GM12878 (cell line): ENCODE measurements around the gene TBX15. TPM values are rescaled to one million over a fixed set of nuclear protein-coding genes. Genes with fewer than 3 reads are reported as not detected.

ENCODE experiments used
- ATAC-seq: fragments of 200-7000 bp; cut with Tn5 transposase; 3 replicates; pipeline ENCODE4 v1.9.1; 2020; ENCODE audit warnings: mild to moderate bottlenecking, moderate library complexity
- BruUV-seq: library from RNA; stranded (reverse); fragments of 400-500 nt; replicated peaks from 2 replicates; lab custom pipeline; 2021; lab: Mats Ljungman, UMichigan
- CTCF ChIA-PET: fragments of 300-600 bp; sonication (Branson Sonifier 250); formaldehyde crosslinking; extraction: SDS; loops from one replicate; lab custom pipeline; 2021; ENCODE audit warnings: inconsistent platforms; lab: Yijun Ruan, JAX
- POLR2A ChIA-PET: fragments of 350-600 bp; formaldehyde crosslinking; extraction: SDS; loops from one replicate; lab custom pipeline; 2021; ENCODE audit warnings: inconsistent platforms; lab: Charles Lee
- RAD21 ChIA-PET: fragments of 300-600 bp; sonication (Branson Sonifier 250); formaldehyde crosslinking; loops from one replicate; lab custom pipeline; 2023; ENCODE audit warnings: antibody characterized with exemption; ENCODE audit not compliant: unreplicated experiment; lab: Charles Lee
- SMC1A ChIA-PET: fragments of 300-600 bp; sonication (Branson Sonifier 250); formaldehyde crosslinking; loops from one replicate; lab custom pipeline; 2023; ENCODE audit not compliant: unreplicated experiment, uncharacterized antibody; lab: Charles Lee
- DNase-seq: peaks from one replicate; pipeline ENCODE4 v3.0.0-alpha.2; 2011; ENCODE audit warnings: low read depth, low spot score
- FAIRE-seq: peaks from 3 replicates; lab custom pipeline; 2011; peaks lifted over from hg19 to GRCh38; lab: Jason Lieb, UNC
- H2AFZ ChIP-seq: 2 replicates; pipeline ENCODE4 v1.6.0; 2011; ENCODE audit warnings: low read depth, low read length, control low read depth; ENCODE audit not compliant: control insufficient read depth
- H3K27ac ChIP-seq: 2 replicates; pipeline ENCODE4 v1.5.1; 2011; ENCODE audit warnings: control low read depth; ENCODE audit not compliant: control insufficient read depth, insufficient read depth
- H3K27me3 ChIP-seq, 2 experiments: replicated peaks in 1 of 2; 2 replicates each; pipeline versions ENCODE4 v1.6.0 to v1.6.1; 2011; ENCODE audit warnings: low read length in 1 of 2; ENCODE audit not compliant: control insufficient read depth in 2 of 2, insufficient read depth in 2 of 2
- H3K36me3 ChIP-seq, 2 experiments: 2 replicates each; pipeline ENCODE4 v1.5.1; 2011; ENCODE audit warnings: low read length in 1 of 2; ENCODE audit not compliant: control insufficient read depth in 2 of 2, insufficient read depth in 2 of 2
- H3K4me1 ChIP-seq: 2 replicates; pipeline ENCODE4 v1.6.1; 2011; ENCODE audit warnings: mild to moderate bottlenecking, low read length, moderate library complexity, mixed read lengths; ENCODE audit not compliant: control insufficient read depth, insufficient read depth
- H3K4me2 ChIP-seq: 2 replicates; pipeline ENCODE4 v1.6.0; 2011; ENCODE audit warnings: control low read depth; ENCODE audit not compliant: control insufficient read depth, insufficient read depth
- H3K4me3 ChIP-seq: fragments of 200-600 bp; sonication (generic); 2 replicates; pipeline ENCODE4 v1.5.1; 2016
- H3K79me2 ChIP-seq: 2 replicates; pipeline ENCODE4 v1.6.0; 2011; ENCODE audit warnings: low read length; ENCODE audit not compliant: control insufficient read depth, insufficient read depth
- H3K9ac ChIP-seq: 2 replicates; pipeline ENCODE4 v1.8.0; 2011; ENCODE audit warnings: low read length, control low read depth, mixed read lengths; ENCODE audit not compliant: control insufficient read depth, insufficient read depth
- H3K9me3 ChIP-seq: replicated peaks from 3 replicates; pipeline ENCODE4 v1.5.1; 2011; ENCODE audit warnings: mild to moderate bottlenecking, low read length; ENCODE audit not compliant: control insufficient read depth, insufficient read depth
- H4K20me1 ChIP-seq: 2 replicates; pipeline ENCODE4 v1.6.0; 2011; ENCODE audit not compliant: control insufficient read depth, insufficient read depth
- ASH2L ChIP-seq: fragments of 300-600, 200-600 bp; sonication (generic); IDR thresholded peaks from 2 replicates; pipeline ENCODE4 v1.6.1; 2017; ENCODE audit warnings: low read depth, mild to moderate bottlenecking, borderline replicate concordance
- MEF2B ChIP-seq: fragments of 450-650 bp; IDR thresholded peaks from 2 replicates; pipeline ENCODE4 v1.6.1; 2018; ENCODE audit warnings: mild to moderate bottlenecking, moderate library complexity; ENCODE audit not compliant: partially characterized antibody, poor library complexity, severe bottlenecking
- SMARCA5 ChIP-seq: fragments of 450-650 bp; IDR thresholded peaks from 2 replicates; pipeline ENCODE4 v1.6.1; 2017; ENCODE audit warnings: mild to moderate bottlenecking
- STAT1 ChIP-seq: fragments of 450-650 bp; conservative IDR thresholded peaks from 2 replicates; pipeline ENCODE4 v1.6.1; 2014; ENCODE audit warnings: antibody characterized with exemption, mild to moderate bottlenecking
- WGBS: methylation state at CpG from one replicate; pipeline ENCODE4 v1.1.6; 2016; ENCODE audit warnings: low lambda C conversion rate; ENCODE audit not compliant: insufficient replicate concordance, insufficient coverage; ENCODE audit errors: missing lambda C conversion rate; 5-methylcytosine and 5-hydroxymethylcytosine counted together
- in situ Hi-C: fragments of 300-500 bp; cut with MboI; formaldehyde crosslinking; loops from 9 replicates; pipeline ENCODE4 v1.14.3; 2018; ENCODE audit warnings: mixed read lengths
- intact Hi-C: fragments of 100-400 bp; cut with micrococcal nuclease; formaldehyde crosslinking; loops from one replicate; pipeline ENCODE4 v1.14.2; 2022; ENCODE audit not compliant: unreplicated experiment
- polyA plus RNA-seq, 11 experiments: library from polyadenylated mRNA; depleted of rRNA in 4 of 11; unstranded in 6 of 11; stranded (reverse) in 5 of 11; fragments of >200 nt; fragmentation: Nextera tagmentation in 4 of 11; fragmentation: Illumina TruSeq in 1 of 11; extraction: Ambion mirVana in 4 of 11; extraction: Trizol in 1 of 11; gene quantifications; 1 replicate in 1 of 11; 2 replicates in 10 of 11; pipeline versions ENCODE4 v1.2.1 to v1.2.3, GENCODE V29; 2011 to 2016; ENCODE audit warnings: inconsistent platforms in 2 of 11, missing spikeins in 2 of 11, low read depth in 1 of 11
- total RNA-seq, 4 experiments: library from RNA; depleted of rRNA in 3 of 4; stranded (reverse); fragments of >200 nt in 3 of 4; fragmentation: Illumina TruSeq in 1 of 4; extraction: Trizol in 1 of 4; gene quantifications; 2 replicates each; pipeline versions ENCODE4 v1.2.1 to v1.2.3, GENCODE V29; 2013 to 2021

The TBX15 gene
- total and polyA plus RNA-seq, 10 of the 15 experiments (the other 5 are each of a cell fraction or from before 2014, with no cell fraction given) = 0.64 to 9.4 (median 0.99) TPM

DNA sequence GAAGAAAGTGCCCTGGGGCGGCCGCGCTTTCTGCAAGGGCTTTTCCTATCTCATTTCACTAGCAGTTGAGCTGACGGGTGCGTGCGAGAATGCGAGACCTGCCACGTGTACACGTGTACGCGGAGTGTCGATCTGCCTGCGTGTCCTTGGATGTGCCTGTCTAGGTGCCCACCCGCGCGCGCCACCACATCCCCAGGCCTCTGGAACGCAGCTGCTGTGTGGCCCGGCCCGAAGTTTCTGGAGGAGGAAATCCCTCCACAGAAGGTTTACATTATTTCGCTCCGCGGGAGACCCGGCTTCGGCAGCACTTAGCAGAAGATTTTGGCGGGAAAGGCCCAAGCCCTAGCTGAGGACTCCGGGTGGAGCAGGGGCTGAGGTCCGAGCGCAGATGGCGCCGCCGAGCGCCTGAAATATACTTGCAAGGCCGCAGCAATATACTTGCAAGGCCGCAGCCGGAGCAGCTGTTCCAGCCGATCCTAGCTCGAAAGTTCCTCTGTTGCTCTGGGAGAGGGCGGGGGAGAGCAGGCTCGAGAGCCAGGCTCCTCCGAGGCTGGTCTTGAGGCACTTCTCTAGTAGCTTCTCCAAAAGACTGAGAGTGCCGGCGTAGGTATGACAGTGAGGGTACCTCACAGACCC lies 3.9 kb downstream of the TBX15 start:
- Histone ChIP-seq H3K4me1 (no peaks in the 10 kb centered on the region), H3K79me2 (no peaks in the 10 kb centered on the region), H2AFZ (no peak overlapping the region), H3K9me3 (peaks cover 4% of the 10 kb centered on the region; the same call in 2 of the 3 replicates), H3K27ac (no peak overlapping the region), H3K27me3 (peaks cover 16 to 40% of the 10 kb centered on the region in 2 experiments), H3K36me3 (no peaks in the 10 kb centered on the region), H3K4me2 (no peak overlapping the region), H3K4me3 (no peak overlapping the region), H3K9ac (no peak overlapping the region), H4K20me1 (no peaks in the 10 kb centered on the region)
- RAD21 ChIA-PET = no interaction called here
- DNase-seq = no peak
- ATAC-seq = no peak
- in situ Hi-C loops (no loop called here), intact Hi-C loops (no loop called here)
- WGBS = 70% methylated on average over 43 of the region's 43 CpGs
- TF ChIP-seq ASH2L (no peak), SMARCA5 (no peak)
- SMC1A ChIA-PET = no interaction called here
- CTCF ChIA-PET = interaction anchor here (1.3 kb wide), 1 partner anchor 25 kb away, joined by 3 read pairs; no protein-coding TSS in a partner anchor
- POLR2A ChIA-PET = no interaction called here
- FAIRE-seq = no peak
- BruUV-seq = no TSS peak

DNA sequence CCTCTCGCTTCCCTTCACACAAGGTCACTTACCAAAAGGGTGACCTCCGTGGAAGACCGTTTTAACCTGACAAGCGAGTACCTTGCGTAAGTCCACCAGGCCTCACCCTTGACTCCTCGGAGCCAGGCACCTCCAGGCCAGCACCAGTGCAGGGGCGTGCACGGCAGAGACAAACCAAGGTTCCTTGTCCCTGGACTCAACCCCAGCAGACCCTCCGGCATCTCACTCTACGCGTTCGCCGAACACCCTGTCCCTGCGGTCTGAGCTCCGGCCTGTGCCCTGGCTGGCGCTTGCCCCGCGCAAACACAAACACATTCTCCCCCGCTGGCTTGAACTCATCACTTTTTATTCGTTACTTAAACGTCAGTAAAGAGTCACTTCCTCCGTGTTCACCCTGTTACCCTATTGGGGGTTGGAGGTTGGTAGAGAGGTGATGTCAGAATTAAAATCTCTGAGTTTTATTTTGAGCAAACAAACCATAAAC lies 4.5 kb downstream of the TBX15 start:
- H3K27ac ChIP-seq = no peak overlapping the region
- no peak for TF ChIP-seq STAT1
- no peak for TF ChIP-seq MEF2B
- TF ChIP-seq, all 136 proteins: peak for 0
- in situ Hi-C loops = no loop called here
- Histone ChIP-seq H2AFZ (no peak overlapping the region), H3K4me3 (no peak overlapping the region), H4K20me1 (no peaks in the 10 kb centered on the region), H3K4me2 (no peak overlapping the region), H3K9me3 (peaks cover 4% of the 10 kb centered on the region; the same call in 2 of the 3 replicates), H3K36me3 (no peaks in the 10 kb centered on the region), H3K79me2 (no peaks in the 10 kb centered on the region), H3K27me3 (peaks cover 13 to 34% of the 10 kb centered on the region in 2 experiments), H3K9ac (no peak overlapping the region), H3K4me1 (no peaks in the 10 kb centered on the region)
- ATAC-seq (no peak), DNase-seq (no peak), FAIRE-seq (no peak)
- intact Hi-C loops = no loop called here
- ChIA-PET POLR2A (no interaction called here), RAD21 (no interaction called here), CTCF (no interaction called here), SMC1A (no interaction called here)
- WGBS = 46% methylated on average over 19 of the region's 22 CpGs
- BruUV-seq = no TSS peak
